ENCODE data around the gene EYS. TPM values are rescaled to one million over a fixed set of nuclear protein-coding genes. Genes with fewer than 3 reads are reported as not detected.

EYS gene
- total and polyA plus RNA-seq, 2 of the 8 experiments (the other 6 are each of a cell fraction or from before 2014, with no cell fraction given) = 0.05 to 0.13 TPM

- no peak for TF ChIP-seq CHD7 (IDR thresholded peaks at IDR 0.05; ENCODE audit: insufficient replicate concordance, low read length)
- no peak for TF ChIP-seq SRF (IDR thresholded peaks at IDR 0.05; ENCODE audit: low read depth, low read length)
- TF ChIP-seq SIRT6 (IDR thresholded peaks at IDR 0.05; ENCODE audit: low read length) = no peak
- TF ChIP-seq SUZ12 (IDR thresholded peaks at IDR 0.05; ENCODE audit: low read length) = no peak
- TF ChIP-seq E2F6 (IDR thresholded peaks at IDR 0.05) = no peak
- no peak for TF ChIP-seq USF2 (IDR thresholded peaks at IDR 0.05; ENCODE audit: low read length)
- no peak for TF ChIP-seq RFX5 (IDR thresholded peaks at IDR 0.05; ENCODE audit: borderline replicate concordance, low read depth, low read length)
- TF ChIP-seq EZH2 (IDR thresholded peaks at IDR 0.05; ENCODE audit: low read depth, low read length, severe bottlenecking) = no peak
- no peak for TF ChIP-seq GABPA (IDR thresholded peaks at IDR 0.05; ENCODE audit: borderline replicate concordance, insufficient read depth, low read length)
- TF ChIP-seq BCL11A (IDR thresholded peaks at IDR 0.05; ENCODE audit: low read depth in 2 of 2, low read length in 2 of 2) = no peak
Measured at GRCh38 chr6:63744810-63745209, 1962.2 kb downstream of the EYS start (continued).

Measured in H1 (cell line).